ENCODE data around the gene HOXB8. TPM values are rescaled to one million over a fixed set of nuclear protein-coding genes. Genes with fewer than 3 reads are reported as not detected.

Gene HOXB8
- total RNA-seq, 4 donors from 2014 or later, result 1.8 to 21.3 (median 8.9) TPM

- no peaks in the 10 kb centered on the region for H3K9me3 ChIP-seq
- peaks cover 0 to 83% (median 32%) of the 10 kb centered on the region in 4 donors for H3K4me1 ChIP-seq
- 59 to 63% methylated on average over 4 to 10 of the region's 10 CpGs for WGBS, 2 donors (ENCODE audit: low coverage in 1 of 2)
- no peak for TF ChIP-seq EP300 (IDR thresholded peaks at IDR 0.05; ENCODE audit: low read depth)
- no peak for TF ChIP-seq POLR2A (IDR thresholded peaks at IDR 0.05)
- TF ChIP-seq CTCF (IDR thresholded peaks at IDR 0.05), result no peak
- no peak for TF ChIP-seq POLR2AphosphoS5 (IDR thresholded peaks at IDR 0.05)
- no peak for DNase-seq
- intact Hi-C loops (cut with DNase I; ENCODE audit: low total_unique reads) (no loop called here), in situ Hi-C loops (cut with MboI; ENCODE audit: low pct_ligation_motif_present in 1 of 4, low pct_unique_long_range_greater_than_20kb in 1 of 4, low sequenced_read_pairs in 3 of 4) (loop anchor here in 2 of 4 donors (5.0 to 10.0 kb wide), 3 partner anchors 97 to 247 kb away; no protein-coding TSS in a partner anchor)
- H3K4me3 ChIP-seq, result peak overlapping the region; percentile 4 to 64 (median 37)
- H3K27ac ChIP-seq, result peak overlapping the region; percentile 89 to 95 (median 92)
- H3K27me3 ChIP-seq, result peaks cover 5% of the 10 kb centered on the region
- peaks cover 0 to 5% (median 0%) of the 10 kb centered on the region in 4 donors for H3K36me3 ChIP-seq
Measured at GRCh38 chr17:48591255-48592056, 23.6 kb downstream of the HOXB8 start.

- intact Hi-C loops (cut with DNase I; ENCODE audit: low total_unique reads), result no loop called here
- in situ Hi-C loops (cut with MboI; ENCODE audit: low pct_ligation_motif_present in 1 of 4, low pct_unique_long_range_greater_than_20kb in 1 of 4, low sequenced_read_pairs in 3 of 4), result loop anchor here in 2 of 4 donors (5.0 to 10.0 kb wide), 3 partner anchors 96 to 246 kb away; no protein-coding TSS in a partner anchor
- Histone ChIP-seq H3K4me1 (peaks cover 0 to 84% (median 33%) of the 10 kb centered on the region in 4 donors), H3K36me3 (peaks cover 0 to 5% (median 0%) of the 10 kb centered on the region in 4 donors), H3K27me3 (peaks cover 5% of the 10 kb centered on the region), H3K4me3 (peak overlapping the region in 3 of 4 donors; percentile 15 to 64 (median 33)), H3K9me3 (no peaks in the 10 kb centered on the region), H3K27ac (peak overlapping the region; percentile 89 to 95 (median 92))
- no peak for DNase-seq
- TF ChIP-seq POLR2A (IDR thresholded peaks at IDR 0.05) (no peak), EP300 (IDR thresholded peaks at IDR 0.05; ENCODE audit: low read depth) (no peak), CTCF (IDR thresholded peaks at IDR 0.05) (no peak), POLR2AphosphoS5 (IDR thresholded peaks at IDR 0.05) (no peak)
Measured at GRCh38 chr17:48590607-48591161, 24.4 kb downstream of the HOXB8 start.

- Histone ChIP-seq H3K4me3 (peak within 1 kb of the TSS; percentile 15 to 64 (median 27)), H3K9me3 (no peaks in the 10 kb centered on the region), H3K36me3 (peaks cover 0 to 2% (median 0%) of the 10 kb centered on the region in 4 donors), H3K27me3 (peaks cover 5% of the 10 kb centered on the region), H3K4me1 (peaks cover 0 to 80% (median 34%) of the 10 kb centered on the region in 4 donors), H3K27ac (peak within 1 kb of the TSS; percentile 89 to 95 (median 92))
- TF ChIP-seq POLR2A (IDR thresholded peaks at IDR 0.05) (peak; percentile 13), CTCF (IDR thresholded peaks at IDR 0.05) (no peak), EP300 (IDR thresholded peaks at IDR 0.05; ENCODE audit: low read depth) (no peak), POLR2AphosphoS5 (IDR thresholded peaks at IDR 0.05) (peak; percentile 51 to 80 (median 69))
- intact Hi-C loops (cut with DNase I; ENCODE audit: low total_unique reads) (no loop called here), in situ Hi-C loops (cut with MboI; ENCODE audit: low pct_ligation_motif_present in 1 of 4, low pct_unique_long_range_greater_than_20kb in 1 of 4, low sequenced_read_pairs in 3 of 4) (loop anchor here in 2 of 4 donors (5.0 to 10.0 kb wide), 3 partner anchors 95 to 245 kb away; no protein-coding TSS in a partner anchor)
- DNase-seq, result no peak
- WGBS, 2 donors (ENCODE audit: low coverage in 1 of 2), result 30 to 39% methylated on average over 11 to 23 of the region's 23 CpGs
Measured at GRCh38 chr17:48589831-48590606, 25.1 kb downstream of the HOXB8 start, which contains the start of gene HOXB3. TSS of gene HOXB3 (minus strand) at chr17:48590241. CDS start at chr17:48552474, 37,767 bp downstream.
